ENCODE data around the gene PTPRD. TPM values are rescaled to one million over a fixed set of nuclear protein-coding genes. Genes with fewer than 3 reads are reported as not detected.

The PTPRD gene
- total RNA-seq, 1 experiment from 2014 or later: 32.5 TPM

- no peaks in the 10 kb centered on the region; the same call in 1 of the 2 replicates for H3K4me1 ChIP-seq (ENCODE audit: insufficient read depth, low read length)
- WGBS (ENCODE audit: extremely low coverage, insufficient read length, low lambda C conversion rate): no CpG with 5 or more reads among the region's 1 CpG
- no peak overlapping the region for H3K23ac ChIP-seq (ENCODE audit: insufficient read length, low read depth, low read length)
- Mint-ChIP-seq H3K27ac (no peak overlapping the region), H3K36me3 (ENCODE audit: insufficient read depth in 1 of 3, low read depth in 3 of 3) (no peaks in the 10 kb centered on the region), H3K4me3 (no peak overlapping the region), H3K9me3 (no peaks in the 10 kb centered on the region), H3K27me3 (ENCODE audit: low read depth) (no peaks in the 10 kb centered on the region), H3K4me1 (peaks cover 4 to 7% of the 10 kb centered on the region in 2 experiments)
- no peak overlapping the region for H3K4me2 ChIP-seq (ENCODE audit: insufficient read depth, insufficient read length, low read length)
- H3K9me3 ChIP-seq (ENCODE audit: control insufficient read depth, low read depth, low read length): no peaks in the 10 kb centered on the region
- no peaks in the 10 kb centered on the region for H4K20me1 ChIP-seq (ENCODE audit: control insufficient read depth, insufficient read depth, insufficient read length)
- H3K27me3 ChIP-seq (ENCODE audit: insufficient read depth, low read length): no peaks in the 10 kb centered on the region
- H3K9ac ChIP-seq (ENCODE audit: extremely low read depth, insufficient read length, low read length): no peak overlapping the region
- H2BK12ac ChIP-seq (ENCODE audit: insufficient read length, low read depth, low read length): no peak overlapping the region
- H2BK120ac ChIP-seq (ENCODE audit: low read depth, low read length, poor library complexity, severe bottlenecking): no peak overlapping the region
- no peak overlapping the region for H3K4ac ChIP-seq (ENCODE audit: low read depth, low read length)
- no peak overlapping the region for H2BK15ac ChIP-seq (ENCODE audit: low read depth, low read length)
- DNase-seq: no peak
- H3K14ac ChIP-seq (ENCODE audit: insufficient read depth, low read length): no peak overlapping the region
- no peak overlapping the region for H2AFZ ChIP-seq (ENCODE audit: low read length)
- H2BK5ac ChIP-seq (ENCODE audit: insufficient read length, low read length): no peak overlapping the region
- H4K5ac ChIP-seq (ENCODE audit: insufficient read length, low read depth, low read length): no peak overlapping the region
- no peak overlapping the region for H4K8ac ChIP-seq (replicated peaks; ENCODE audit: insufficient read length, low read depth, low read length)
- H3K18ac ChIP-seq (ENCODE audit: insufficient read length, low read depth, low read length): no peak overlapping the region
- no peak overlapping the region for H2AK5ac ChIP-seq (ENCODE audit: insufficient read length, low read length)
- H3K27ac ChIP-seq (ENCODE audit: insufficient read length, low read depth, low read length): no peak overlapping the region
- H3K56ac ChIP-seq (ENCODE audit: insufficient read length, low read depth, low read length): no peak overlapping the region
- H4K91ac ChIP-seq (ENCODE audit: insufficient read length, low read depth, low read length): no peak overlapping the region
- TF ChIP-seq CTCF (conservative IDR thresholded peaks at IDR 0.05): no peak
- no peaks in the 10 kb centered on the region for H3K79me1 ChIP-seq (ENCODE audit: insufficient read depth, low read depth, low read length, poor library complexity, severe bottlenecking)
- H3T11ph ChIP-seq (ENCODE audit: low read length): no peak overlapping the region
- H3K23me2 ChIP-seq (ENCODE audit: insufficient read length, low read depth, low read length, poor library complexity, severe bottlenecking): no peaks in the 10 kb centered on the region
- H2BK20ac ChIP-seq (ENCODE audit: low read depth, low read length, poor library complexity, severe bottlenecking): no peak overlapping the region
- no peaks in the 10 kb centered on the region for H3K79me2 ChIP-seq (ENCODE audit: insufficient read depth, low read length)
Observed at GRCh38 chr9:9961934-9962333, 650.9 kb downstream of the PTPRD start.

Measured in H9 (cell line).